Smooth muscle cell (in vitro differentiated cells): ENCODE results near the gene MUC6. TPM values are rescaled to one million over a fixed set of nuclear protein-coding genes. Genes with fewer than 3 reads are reported as not detected.

Experiments used
- DNase-seq: peaks from one replicate; lab custom pipeline; 2025; ENCODE audit not compliant: unreplicated experiment; lab: John Stamatoyannopoulos, UW
- H2AFZ ChIP-seq: fragments of 200-600 bp; sonication (generic); 2 replicates; pipeline ENCODE4 v1.6.0; 2016; ENCODE audit warnings: antibody characterized with exemption, low read depth, mild to moderate bottlenecking
- H3F3A ChIP-seq: fragments of 200-600 bp; sonication (generic); 2 replicates; pipeline ENCODE4 v1.6.0; 2017; ENCODE audit warnings: antibody characterized with exemption, low read depth
- H3K27ac ChIP-seq: fragments of 200-600 bp; sonication (generic); 2 replicates; pipeline ENCODE4 v1.5.1; 2016; ENCODE audit warnings: low read depth, mild to moderate bottlenecking
- H3K27me3 ChIP-seq: fragments of 200-600 bp; sonication (generic); 2 replicates; pipeline ENCODE4 v1.6.1; 2016; ENCODE audit warnings: low read depth, mild to moderate bottlenecking
- H3K36me3 ChIP-seq: fragments of 200-600 bp; sonication (generic); 2 replicates; pipeline ENCODE4 v1.5.1; 2016; ENCODE audit warnings: low read depth
- H3K4me1 ChIP-seq: fragments of 200-600 bp; sonication (generic); 2 replicates; pipeline ENCODE4 v1.5.1; 2016; ENCODE audit warnings: low read depth
- H3K4me2 ChIP-seq: fragments of 200-600 bp; sonication (generic); 2 replicates; pipeline ENCODE4 v1.6.0; 2016; ENCODE audit warnings: mild to moderate bottlenecking
- H3K4me3 ChIP-seq: fragments of 200-600 bp; sonication (generic); 2 replicates; pipeline ENCODE4 v1.5.1; 2016; ENCODE audit warnings: mild to moderate bottlenecking
- H3K79me2 ChIP-seq: fragments of 200-600 bp; sonication (generic); 2 replicates; pipeline ENCODE4 v1.6.0; 2016; ENCODE audit warnings: low read depth, mild to moderate bottlenecking
- H3K9ac ChIP-seq: fragments of 200-600 bp; sonication (generic); 2 replicates; pipeline ENCODE4 v1.6.0; 2016; ENCODE audit warnings: low read depth
- H3K9me3 ChIP-seq: fragments of 200-600 bp; sonication (generic); replicated peaks from 2 replicates; pipeline ENCODE4 v1.5.1; 2016; ENCODE audit warnings: low read depth
- H4K20me1 ChIP-seq: fragments of 200-600 bp; sonication (generic); 2 replicates; pipeline ENCODE4 v1.6.0; 2016; ENCODE audit warnings: low read depth
- CTCF ChIP-seq: fragments of 200-600 bp; sonication (generic); IDR thresholded peaks from 2 replicates; pipeline ENCODE4 v1.5.1; 2017; ENCODE audit warnings: borderline replicate concordance, mild to moderate bottlenecking, antibody characterized with exemption; ENCODE audit not compliant: insufficient read depth, poor library complexity, severe bottlenecking
- WGBS: methylation state at CpG from one replicate; pipeline ENCODE4 v1.1.7; 2016; ENCODE audit warnings: low lambda C conversion rate; 5-methylcytosine and 5-hydroxymethylcytosine counted together
- polyA plus RNA-seq: library from polyadenylated mRNA; unstranded; fragments of >200 nt; fragmentation: Nextera tagmentation; extraction: Ambion mirVana; gene quantifications from 2 replicates; pipeline ENCODE4 v1.2.1, GENCODE V29; 2016
- total RNA-seq: library from RNA; depleted of rRNA; stranded (reverse); fragments of >200 nt; gene quantifications from 2 replicates; pipeline ENCODE4 v1.2.3, GENCODE V29; 2014

MUC6 gene
- total and polyA plus RNA-seq, 2 experiments from 2014 or later = not detected

- Histone ChIP-seq H3K79me2 (no peaks in the 10 kb centered on the region), H3K27ac (no peak overlapping the region), H4K20me1 (no peaks in the 10 kb centered on the region), H3K9ac (no peak overlapping the region), H3K36me3 (no peaks in the 10 kb centered on the region), H3K4me3 (no peak overlapping the region), H3K27me3 (no peaks in the 10 kb centered on the region), H3K4me2 (no peak overlapping the region), H3K9me3 (no peaks in the 10 kb centered on the region), H3F3A (no peaks in the 10 kb centered on the region), H3K4me1 (no peaks in the 10 kb centered on the region), H2AFZ (no peak overlapping the region)
- TF ChIP-seq CTCF = no peak
- 95% methylated on average over 14 of the region's 14 CpGs for WGBS
- no peak for DNase-seq
These were observed 45.8 kb upstream of the MUC6 start for GRCh38 chr11:1082346-1082727.

GRCh38 chr11:1081601-1082311 lies 45.2 kb upstream of the MUC6 start:
- H3K4me1 ChIP-seq = no peaks in the 10 kb centered on the region
- no peak for DNase-seq
- H3F3A ChIP-seq = no peaks in the 10 kb centered on the region
- H3K36me3 ChIP-seq = no peaks in the 10 kb centered on the region
- no peak overlapping the region for H2AFZ ChIP-seq
- no peak overlapping the region for H3K4me2 ChIP-seq
- no peaks in the 10 kb centered on the region for H3K79me2 ChIP-seq
- no peak overlapping the region for H3K4me3 ChIP-seq
- H3K27ac ChIP-seq = no peak overlapping the region
- H3K27me3 ChIP-seq = no peaks in the 10 kb centered on the region
- H3K9ac ChIP-seq = no peak overlapping the region
- 92% methylated on average over 31 of the region's 33 CpGs for WGBS
- no peaks in the 10 kb centered on the region for H4K20me1 ChIP-seq
- no peaks in the 10 kb centered on the region for H3K9me3 ChIP-seq
- TF ChIP-seq CTCF = no peak

GRCh38 chr11:1078191-1078601 lies 41.7 kb upstream of the MUC6 start:
- TF ChIP-seq CTCF = no peak

GRCh38 chr11:1077417-1078119 lies 41.0 kb upstream of the MUC6 start:
- H3K27me3 ChIP-seq = no peaks in the 10 kb centered on the region
- no peaks in the 10 kb centered on the region for H3K79me2 ChIP-seq
- no peak overlapping the region for H3K4me2 ChIP-seq
- no peak for TF ChIP-seq CTCF
- WGBS = 88% methylated on average over 24 of the region's 33 CpGs
- no peaks in the 10 kb centered on the region for H4K20me1 ChIP-seq
- no peak overlapping the region for H3K4me3 ChIP-seq
- no peak overlapping the region for H2AFZ ChIP-seq
- no peak overlapping the region for H3K9ac ChIP-seq
- H3K36me3 ChIP-seq = no peaks in the 10 kb centered on the region
- DNase-seq = no peak
- H3K4me1 ChIP-seq = peaks cover 11% of the 10 kb centered on the region
- H3F3A ChIP-seq = no peaks in the 10 kb centered on the region
- no peak overlapping the region for H3K27ac ChIP-seq
- no peaks in the 10 kb centered on the region for H3K9me3 ChIP-seq

More at GRCh38 chr11:1078191-1078601, 41.7 kb upstream of the MUC6 start:
- Histone ChIP-seq H3K79me2 (no peaks in the 10 kb centered on the region), H3K4me1 (peaks cover 9% of the 10 kb centered on the region), H3K9ac (no peak overlapping the region), H3K4me3 (no peak overlapping the region), H4K20me1 (no peaks in the 10 kb centered on the region), H3K9me3 (no peaks in the 10 kb centered on the region), H3K36me3 (no peaks in the 10 kb centered on the region), H3F3A (no peaks in the 10 kb centered on the region), H3K4me2 (no peak overlapping the region), H3K27ac (no peak overlapping the region), H2AFZ (no peak overlapping the region), H3K27me3 (no peaks in the 10 kb centered on the region)
- no peak for DNase-seq
- 85% methylated on average over 21 of the region's 39 CpGs for WGBS
